ENCODE results near the gene OSBPL6.
"Not testable (repeated sequence)": the region's sequence is repeated elsewhere in the genome, so short reads cannot be mapped to it uniquely, and the experiment has no call there.

The OSBPL6 gene

GRCh38 chr2:178365116-178365515 is 170.8 kb downstream of the OSBPL6 start:
- no peak for DNase-seq

- DNase-seq: no peak
Observed at GRCh38 chr2:178366412-178366811, 172.1 kb downstream of the OSBPL6 start.

GRCh38 chr2:178367344-178367743 is 173.0 kb downstream of the OSBPL6 start:
- no peak for DNase-seq

GRCh38 chr2:178374865-178375264 is 180.6 kb downstream of the OSBPL6 start:
- no peak for DNase-seq

- DNase-seq: no peak
Observed at GRCh38 chr2:178377046-178377445, 182.7 kb downstream of the OSBPL6 start.

- DNase-seq: no peak
Observed at GRCh38 chr2:178379162-178380004, 185.1 kb downstream of the OSBPL6 start.

- no peak for DNase-seq
Observed at GRCh38 chr2:178380763-178381162, 186.5 kb downstream of the OSBPL6 start.

GRCh38 chr2:178383718-178384117 is 189.4 kb downstream of the OSBPL6 start:
- no peak for DNase-seq

GRCh38 chr2:178385595-178386148 is 191.4 kb downstream of the OSBPL6 start:
- no peak for DNase-seq

GRCh38 chr2:178386986-178387597 is 192.8 kb downstream of the OSBPL6 start:
- DNase-seq: no peak

GRCh38 chr2:178388287-178388686 is 194.0 kb downstream of the OSBPL6 start:
- DNase-seq: peak; percentile 78

GRCh38 chr2:178391701-178392100 is 197.4 kb downstream of the OSBPL6 start:
- DNase-seq: no peak

- no peak for DNase-seq
Observed at GRCh38 chr2:178392215-178392614, 197.9 kb downstream of the OSBPL6 start.

- DNase-seq: no peak
Observed at GRCh38 chr2:178394859-178395258, 200.5 kb downstream of the OSBPL6 start.

GRCh38 chr2:178395295-178395694 is 201.0 kb downstream of the OSBPL6 start:
- DNase-seq: no peak

GRCh38 chr2:178395941-178396570 is 201.7 kb downstream of the OSBPL6 start:
- no peak for DNase-seq

GRCh38 chr2:178397002-178397605 is 202.8 kb downstream of the OSBPL6 start:
- DNase-seq: no peak

- no peak for DNase-seq
Observed at GRCh38 chr2:178401994-178402437, 207.7 kb downstream of the OSBPL6 start.

GRCh38 chr2:178403671-178404306 is 209.5 kb downstream of the OSBPL6 start:
- no peak for DNase-seq

GRCh38 chr2:178404368-178404767 is 210.1 kb downstream of the OSBPL6 start:
- peak; percentile 70 for DNase-seq

GRCh38 chr2:178409261-178409660 is 214.9 kb downstream of the OSBPL6 start:
- no peak for DNase-seq

- DNase-seq: no peak
Observed at GRCh38 chr2:178412047-178412446, 217.7 kb downstream of the OSBPL6 start.

GRCh38 chr2:178412453-178412852 is 218.1 kb downstream of the OSBPL6 start:
- DNase-seq: not testable (repeated sequence)
